Stimulated activated naive CD8-positive, alpha-beta T cell treated with anti-CD3 and anti-CD28 coated beads, Interleukin-15, Interleukin-2, amounts not matched to agents 100 ng/mL and 50 ng/mL, for 24 hours (primary cell): ENCODE data around the gene LOXL3.

ENCODE experiments used
- H3K27ac Mint-ChIP-seq: one replicate; pipeline ENCODE4 v1.8.0; 2021; ENCODE audit warnings: mild to moderate bottlenecking, mixed read lengths
- H3K27me3 Mint-ChIP-seq: one replicate; pipeline ENCODE4 v1.8.0; 2021; ENCODE audit warnings: mixed read lengths
- H3K36me3 Mint-ChIP-seq: one replicate; pipeline ENCODE4 v1.8.0; 2021; ENCODE audit warnings: low read depth, mixed read lengths
- H3K4me1 Mint-ChIP-seq: one replicate; pipeline ENCODE4 v1.8.0; 2021; ENCODE audit warnings: low read depth, mixed read lengths
- H3K4me3 Mint-ChIP-seq: one replicate; pipeline ENCODE4 v1.8.0; 2021; ENCODE audit warnings: mild to moderate bottlenecking, mixed read lengths
- H3K9me3 Mint-ChIP-seq: one replicate; pipeline ENCODE4 v1.8.0; 2021; ENCODE audit warnings: mixed read lengths

The LOXL3 gene

GRCh38 chr2:74502147-74502719 lies 51.5 kb downstream of the LOXL3 start:
- H3K9me3 Mint-ChIP-seq: no peaks in the 10 kb centered on the region
- no peak overlapping the region for H3K27ac Mint-ChIP-seq
- H3K36me3 Mint-ChIP-seq: peaks cover 25% of the 10 kb centered on the region
- H3K4me3 Mint-ChIP-seq: peak overlapping the region; percentile 73
- H3K4me1 Mint-ChIP-seq: peaks cover 80% of the 10 kb centered on the region
- peaks cover 61% of the 10 kb centered on the region for H3K27me3 Mint-ChIP-seq

GRCh38 chr2:74501335-74502071 lies 52.2 kb downstream of the LOXL3 start:
- Mint-ChIP-seq H3K4me1 (peaks cover 72% of the 10 kb centered on the region), H3K4me3 (no peak overlapping the region), H3K27me3 (peaks cover 61% of the 10 kb centered on the region), H3K9me3 (no peaks in the 10 kb centered on the region), H3K27ac (no peak overlapping the region), H3K36me3 (peaks cover 20% of the 10 kb centered on the region)

DNA sequence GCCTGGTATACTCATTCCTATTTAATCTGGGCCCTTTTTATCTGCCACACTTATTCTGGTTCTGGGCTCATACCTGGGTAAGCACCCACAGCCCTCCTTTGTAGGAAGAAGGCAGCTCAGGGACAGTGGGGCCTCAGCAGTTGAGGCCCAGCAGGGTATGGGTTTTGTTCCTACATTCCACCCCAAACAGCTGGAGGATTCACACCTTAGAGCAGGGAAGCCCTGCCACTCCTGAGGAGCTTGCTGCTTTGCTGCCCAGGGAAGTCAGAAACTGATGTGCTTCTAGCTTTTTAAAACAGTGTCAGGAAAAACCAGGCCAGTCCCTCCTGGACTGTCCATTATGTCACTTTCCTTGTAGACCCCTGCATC lies 53.2 kb downstream of the LOXL3 start:
- H3K27ac Mint-ChIP-seq: no peak overlapping the region
- peaks cover 67% of the 10 kb centered on the region for H3K4me1 Mint-ChIP-seq
- H3K36me3 Mint-ChIP-seq: peaks cover 12% of the 10 kb centered on the region
- no peaks in the 10 kb centered on the region for H3K9me3 Mint-ChIP-seq
- peaks cover 61% of the 10 kb centered on the region for H3K27me3 Mint-ChIP-seq
- no peak overlapping the region for H3K4me3 Mint-ChIP-seq

DNA sequence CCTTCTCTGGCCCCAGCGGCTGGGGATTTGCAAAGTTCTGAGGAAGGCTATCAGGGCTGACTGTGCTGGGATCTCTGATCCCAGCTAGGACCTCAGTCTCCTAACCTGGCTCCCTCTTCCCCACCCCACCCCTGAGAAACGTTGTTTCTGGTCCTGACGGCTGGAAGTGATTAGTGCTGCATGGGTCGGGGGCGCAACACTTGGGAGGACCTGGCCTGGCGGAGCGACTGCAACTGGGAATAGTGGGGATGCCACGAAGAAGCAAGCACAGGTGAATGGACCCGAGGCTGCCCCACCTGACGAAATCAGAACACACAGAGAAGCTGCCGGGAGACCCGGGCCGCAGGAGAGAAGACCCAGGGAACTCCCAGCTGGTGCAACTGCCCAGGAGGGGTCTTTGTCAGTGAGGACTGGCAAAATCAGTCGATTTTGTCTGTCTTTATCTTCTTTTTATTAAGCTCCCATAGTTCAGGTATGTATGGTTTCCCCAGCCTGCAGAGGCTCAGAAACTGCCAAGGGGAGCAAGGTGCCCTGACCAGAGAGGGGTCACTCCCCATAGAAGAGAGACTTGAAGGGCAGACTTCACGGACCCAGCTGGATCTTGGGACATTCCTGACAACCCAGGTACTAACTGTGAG lies 53.7 kb downstream of the LOXL3 start:
- peaks cover 62% of the 10 kb centered on the region for H3K4me1 Mint-ChIP-seq
- peaks cover 61% of the 10 kb centered on the region for H3K27me3 Mint-ChIP-seq
- H3K9me3 Mint-ChIP-seq: no peaks in the 10 kb centered on the region
- peaks cover 7% of the 10 kb centered on the region for H3K36me3 Mint-ChIP-seq
- H3K4me3 Mint-ChIP-seq: no peak overlapping the region
- H3K27ac Mint-ChIP-seq: no peak overlapping the region

GRCh38 chr2:74499267-74499939 lies 54.3 kb downstream of the LOXL3 start, which contains the start of gene LBX2:
Gene LBX2, minus strand, starts transcription at chr2:74499603. Its CDS starts 66 bp downstream, at chr2:74499537.
- H3K9me3 Mint-ChIP-seq: no peaks in the 10 kb centered on the region
- peak within 1 kb of the TSS; percentile 77 for H3K27ac Mint-ChIP-seq
- H3K36me3 Mint-ChIP-seq: peaks cover 1% of the 10 kb centered on the region
- H3K4me1 Mint-ChIP-seq: peaks cover 55% of the 10 kb centered on the region
- H3K27me3 Mint-ChIP-seq: peaks cover 56% of the 10 kb centered on the region
- H3K4me3 Mint-ChIP-seq: peak within 1 kb of the TSS; percentile 80

GRCh38 chr2:74498500-74499266 lies 55.1 kb downstream of the LOXL3 start:
- no peaks in the 10 kb centered on the region for H3K9me3 Mint-ChIP-seq
- H3K27ac Mint-ChIP-seq: peak overlapping the region; percentile 77
- H3K27me3 Mint-ChIP-seq: peaks cover 50% of the 10 kb centered on the region
- peaks cover 8% of the 10 kb centered on the region for H3K36me3 Mint-ChIP-seq
- peaks cover 48% of the 10 kb centered on the region for H3K4me1 Mint-ChIP-seq
- H3K4me3 Mint-ChIP-seq: peak overlapping the region; percentile 80

- Mint-ChIP-seq H3K36me3 (peaks cover 11% of the 10 kb centered on the region), H3K27me3 (peaks cover 46% of the 10 kb centered on the region), H3K4me1 (peaks cover 42% of the 10 kb centered on the region), H3K4me3 (peak overlapping the region; percentile 80), H3K9me3 (no peaks in the 10 kb centered on the region), H3K27ac (peak overlapping the region; percentile 77)
Measured at GRCh38 chr2:74497777-74498499, 55.8 kb downstream of the LOXL3 start.

- no peak overlapping the region for H3K27ac Mint-ChIP-seq
- no peaks in the 10 kb centered on the region for H3K9me3 Mint-ChIP-seq
- peaks cover 41% of the 10 kb centered on the region for H3K27me3 Mint-ChIP-seq
- H3K36me3 Mint-ChIP-seq: peaks cover 13% of the 10 kb centered on the region
- H3K4me1 Mint-ChIP-seq: peaks cover 35% of the 10 kb centered on the region
- H3K4me3 Mint-ChIP-seq: peak overlapping the region; percentile 80
Measured at GRCh38 chr2:74496997-74497776, 56.6 kb downstream of the LOXL3 start.

DNA sequence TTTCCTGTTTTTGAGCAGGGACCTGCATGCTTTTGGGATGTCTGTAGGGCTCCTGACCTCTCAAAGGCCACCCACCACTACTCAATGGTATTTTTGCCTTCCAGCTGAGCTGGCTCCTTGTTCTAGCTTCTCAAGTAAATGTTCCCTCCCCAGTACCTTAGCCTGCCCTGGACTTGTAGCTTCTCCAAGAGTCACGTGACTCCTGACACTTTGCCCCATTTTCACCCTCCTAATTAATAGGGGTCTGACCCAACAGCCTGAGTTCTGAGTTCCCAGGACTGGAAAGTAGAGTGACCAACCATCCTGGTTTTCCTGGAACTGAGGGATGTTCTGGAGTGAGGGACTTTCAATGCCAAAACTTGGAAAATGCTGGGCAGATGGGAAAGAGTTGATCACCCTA lies 58.3 kb downstream of the LOXL3 start:
- H3K9me3 Mint-ChIP-seq: no peaks in the 10 kb centered on the region
- H3K27ac Mint-ChIP-seq: no peak overlapping the region
- peaks cover 23% of the 10 kb centered on the region for H3K27me3 Mint-ChIP-seq
- peaks cover 17% of the 10 kb centered on the region for H3K36me3 Mint-ChIP-seq
- H3K4me1 Mint-ChIP-seq: peaks cover 27% of the 10 kb centered on the region
- no peak overlapping the region for H3K4me3 Mint-ChIP-seq

- H3K9me3 Mint-ChIP-seq: no peaks in the 10 kb centered on the region
- peaks cover 8% of the 10 kb centered on the region for H3K27me3 Mint-ChIP-seq
- no peak overlapping the region for H3K27ac Mint-ChIP-seq
- no peak overlapping the region for H3K4me3 Mint-ChIP-seq
- H3K4me1 Mint-ChIP-seq: peaks cover 12% of the 10 kb centered on the region
- peaks cover 25% of the 10 kb centered on the region for H3K36me3 Mint-ChIP-seq
Measured at GRCh38 chr2:74493546-74493945, 60.2 kb downstream of the LOXL3 start.

DNA sequence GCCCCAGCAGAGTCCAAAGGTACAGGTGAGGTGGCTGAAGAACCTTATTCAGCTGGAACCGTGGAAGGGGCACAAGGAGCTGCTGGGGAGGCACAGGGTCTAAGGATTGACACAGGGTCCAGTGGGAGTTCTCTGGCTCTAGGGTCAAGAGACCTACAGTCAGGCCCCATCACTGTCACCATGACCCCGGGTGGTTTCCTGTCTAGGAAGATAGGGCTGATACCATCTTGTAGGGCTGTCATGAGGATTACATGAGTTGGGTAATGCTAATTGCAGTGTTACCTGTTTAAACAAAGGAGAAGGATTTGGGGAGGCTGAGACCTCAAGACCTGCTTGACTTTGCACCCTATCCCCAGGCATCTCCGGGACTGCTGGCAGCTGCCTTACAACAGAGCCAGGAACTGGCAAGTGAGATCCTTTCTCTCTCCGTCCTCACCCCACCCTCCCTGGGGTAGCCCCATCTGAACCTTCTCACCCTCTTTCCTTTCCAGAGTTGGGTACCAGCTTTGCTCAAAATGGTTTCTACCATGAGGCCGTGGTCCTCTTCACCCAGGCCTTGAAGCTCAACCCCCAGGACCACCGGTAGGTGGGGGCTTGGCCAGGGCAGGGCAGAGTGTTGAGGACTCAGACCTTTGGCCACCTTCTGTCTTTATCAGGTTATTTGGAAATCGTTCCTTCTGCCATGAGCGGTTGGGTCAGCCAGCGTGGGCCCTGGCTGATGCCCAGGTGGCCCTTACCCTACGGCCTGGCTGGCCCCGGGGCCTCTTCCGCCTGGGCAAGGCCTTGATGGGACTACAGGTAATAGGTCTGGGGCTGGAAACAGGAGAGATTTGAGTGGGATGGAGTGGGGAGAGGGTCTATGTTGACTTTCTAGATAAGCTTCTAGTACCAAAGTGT lies 61.8 kb downstream of the LOXL3 start:
- Mint-ChIP-seq H3K9me3 (no peaks in the 10 kb centered on the region), H3K27ac (no peak overlapping the region), H3K4me1 (no peaks in the 10 kb centered on the region), H3K27me3 (no peaks in the 10 kb centered on the region), H3K4me3 (no peak overlapping the region), H3K36me3 (peaks cover 27% of the 10 kb centered on the region)

DNA sequence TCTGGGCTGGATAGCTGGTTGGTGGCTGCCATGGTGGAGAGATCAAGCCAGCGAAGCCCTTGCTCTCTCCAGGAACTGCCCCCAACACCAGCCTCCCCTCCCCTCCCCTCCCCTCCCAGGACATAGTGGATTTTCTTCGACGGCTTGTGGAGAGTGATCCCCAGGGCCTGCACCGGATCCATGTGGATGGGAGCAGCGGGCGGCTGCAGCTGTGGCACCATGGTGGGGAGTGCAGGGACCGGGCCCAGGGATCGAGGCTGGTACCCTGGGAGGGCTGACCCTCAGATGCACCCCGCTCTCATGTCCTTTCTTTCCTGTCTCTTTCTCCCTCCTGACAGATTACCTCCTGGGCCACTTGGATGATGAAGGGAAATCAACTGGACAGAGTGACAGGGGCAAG lies 63.8 kb downstream of the LOXL3 start:
- no peak overlapping the region for H3K27ac Mint-ChIP-seq
- H3K36me3 Mint-ChIP-seq: peaks cover 38% of the 10 kb centered on the region
- H3K9me3 Mint-ChIP-seq: no peaks in the 10 kb centered on the region
- H3K4me1 Mint-ChIP-seq: no peaks in the 10 kb centered on the region
- H3K4me3 Mint-ChIP-seq: no peak overlapping the region
- H3K27me3 Mint-ChIP-seq: no peaks in the 10 kb centered on the region
